NCI-H1930 (cell line): ENCODE data around the gene PRKAA1.

Source experiments
- DNase-seq, 2 experiments: peaks; one replicate each; lab custom pipeline; 2025; lab: John Stamatoyannopoulos, UW

Gene PRKAA1

GRCh38 chr5:40780199-40780598, 18.0 kb downstream of the PRKAA1 start:
- DNase-seq = no peak

GRCh38 chr5:40779561-40779960, 18.6 kb downstream of the PRKAA1 start:
- DNase-seq = no peak

- no peak for DNase-seq
Observed at GRCh38 chr5:40778133-40778532, 20.0 kb downstream of the PRKAA1 start.

DNA sequence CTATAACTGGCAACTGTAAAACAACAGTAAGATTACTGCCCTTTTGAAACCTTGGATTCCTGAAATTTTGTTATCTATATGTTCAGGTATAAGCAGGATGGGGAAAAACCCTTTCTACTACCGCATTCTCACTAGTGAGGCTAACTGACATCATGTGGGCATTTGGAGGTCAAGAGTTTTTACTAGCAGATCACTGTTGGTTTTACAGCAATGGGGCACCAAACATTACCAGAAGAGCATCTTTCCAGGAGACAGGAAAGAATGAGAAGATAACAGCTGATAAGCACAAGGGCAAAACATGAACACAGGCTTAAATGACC, 21.6 kb downstream of the PRKAA1 start:
- no peak for DNase-seq

DNA sequence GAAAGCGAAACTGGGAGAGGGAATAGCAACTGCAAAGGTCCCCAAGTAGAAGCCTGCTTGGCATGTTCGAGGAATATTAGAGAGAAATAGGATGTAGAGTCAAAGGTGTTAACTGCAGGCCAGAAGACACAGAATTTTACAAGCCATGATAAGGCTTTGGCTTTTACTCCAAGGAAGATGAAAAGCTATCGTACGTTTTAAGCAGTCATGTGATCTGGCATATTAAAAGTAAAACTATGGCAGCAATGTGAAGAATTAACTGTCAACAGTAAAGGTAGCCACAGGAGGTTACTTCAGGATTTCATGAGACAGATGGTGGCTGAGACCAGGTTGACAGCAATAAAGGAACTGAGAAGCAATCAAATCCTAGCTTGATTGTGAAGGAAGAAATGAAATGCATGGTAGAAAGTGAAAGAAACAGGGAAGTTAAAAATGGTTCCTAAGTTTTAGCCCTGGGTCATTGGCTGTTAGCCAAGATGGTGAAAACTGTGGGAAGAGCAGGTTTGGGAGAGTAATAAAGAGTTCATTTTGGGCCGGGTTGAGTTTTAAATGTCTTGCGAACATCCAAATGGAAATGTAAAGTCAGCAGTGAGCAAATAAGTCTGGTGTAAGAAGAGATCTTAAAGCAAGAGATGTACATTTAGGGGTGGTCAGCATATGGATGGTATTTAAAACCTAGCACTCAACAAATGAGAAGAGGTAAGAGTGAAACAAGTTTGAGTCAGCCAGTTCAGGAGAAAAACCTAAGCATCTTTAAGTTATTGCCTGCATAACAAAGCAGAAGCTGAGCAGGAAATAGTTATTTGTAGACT, 22.1 kb downstream of the PRKAA1 start:
- no peak for DNase-seq

DNA sequence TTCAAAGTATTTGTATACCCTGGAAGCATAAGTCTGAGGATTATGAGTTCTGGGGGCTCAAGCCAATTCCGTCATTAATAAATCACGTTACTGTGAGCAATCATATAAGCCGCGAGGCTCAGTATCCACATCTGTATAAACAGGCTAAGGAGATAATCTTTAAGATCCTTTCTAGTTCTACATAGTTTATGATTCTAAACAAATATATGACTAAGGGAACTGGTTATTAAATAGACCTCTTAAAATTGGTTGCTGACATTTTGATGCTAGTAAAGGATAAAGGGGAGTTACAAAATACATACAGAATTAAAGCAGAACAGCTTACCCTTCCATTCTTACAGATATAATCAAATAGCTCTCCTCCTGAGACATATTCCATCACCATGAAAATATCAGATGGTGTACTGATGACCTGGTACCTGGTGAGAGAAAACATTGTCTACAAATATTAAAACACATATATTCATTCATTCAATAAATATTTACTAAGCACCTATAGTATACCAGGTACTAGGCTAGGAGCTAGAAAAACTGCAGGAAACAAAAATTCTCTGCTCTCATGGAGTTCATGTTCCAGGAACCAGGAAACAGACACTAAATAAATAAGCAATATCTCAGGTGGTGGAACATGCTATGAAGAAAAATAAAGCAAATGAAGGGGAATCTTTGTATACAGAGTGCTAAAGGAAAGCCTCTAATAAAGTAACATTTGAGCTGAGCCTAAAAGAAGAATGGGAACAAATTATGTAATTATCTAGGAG, 22.9 kb downstream of the PRKAA1 start:
- DNase-seq = no peak

DNA sequence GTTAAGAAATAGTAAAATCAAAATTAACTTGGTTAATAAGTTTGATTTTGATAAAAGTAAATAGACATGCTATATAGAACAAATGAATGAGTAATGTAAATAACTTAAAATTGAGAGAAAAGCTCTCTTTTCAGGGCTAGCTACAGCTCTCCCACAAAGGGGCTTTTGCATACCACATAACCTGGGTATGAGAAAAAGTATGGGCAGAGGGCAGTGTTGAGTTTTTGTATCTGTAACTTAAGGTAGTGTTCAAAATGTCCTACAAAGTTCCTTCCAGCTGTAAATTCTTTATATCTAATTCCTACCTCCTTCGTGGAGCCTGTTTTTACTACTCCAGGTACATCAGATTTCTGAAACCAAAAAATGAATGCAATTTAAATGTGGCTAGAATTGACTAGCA, 23.6 kb downstream of the PRKAA1 start:
- no peak for DNase-seq

GRCh38 chr5:40770764-40771163, 27.4 kb downstream of the PRKAA1 start:
- DNase-seq = no peak

DNA sequence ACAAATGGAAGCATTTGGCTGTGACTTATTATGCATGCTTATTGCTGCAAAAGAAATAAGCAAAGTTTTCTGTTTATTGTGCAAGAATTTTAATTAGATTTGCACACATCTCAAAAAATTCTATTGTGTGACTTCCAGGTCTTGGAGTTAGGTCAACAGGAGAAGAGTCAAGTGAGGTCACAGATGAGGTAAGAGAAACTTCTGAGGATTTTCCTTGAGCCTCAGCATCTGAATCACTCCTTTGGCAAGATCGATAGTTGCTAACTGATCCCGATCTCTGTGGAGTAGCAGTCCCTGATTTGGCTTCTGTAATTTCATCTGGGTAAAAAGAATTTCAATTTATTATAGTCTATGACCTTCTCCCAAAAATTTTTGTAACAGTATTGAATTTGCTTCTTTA, 35.5 kb downstream of the PRKAA1 start:
- no peak for DNase-seq

- DNase-seq = no peak
Observed at GRCh38 chr5:40757400-40757799, 40.8 kb downstream of the PRKAA1 start.

GRCh38 chr5:40755407-40756365, 42.5 kb downstream of the PRKAA1 start, which contains the start of gene TTC33:
Gene TTC33 (minus strand): TSS chr5:40755961. CDS start chr5:40747018, 8,943 bp downstream.
- DNase-seq = peak; percentile 95 to 96

DNA sequence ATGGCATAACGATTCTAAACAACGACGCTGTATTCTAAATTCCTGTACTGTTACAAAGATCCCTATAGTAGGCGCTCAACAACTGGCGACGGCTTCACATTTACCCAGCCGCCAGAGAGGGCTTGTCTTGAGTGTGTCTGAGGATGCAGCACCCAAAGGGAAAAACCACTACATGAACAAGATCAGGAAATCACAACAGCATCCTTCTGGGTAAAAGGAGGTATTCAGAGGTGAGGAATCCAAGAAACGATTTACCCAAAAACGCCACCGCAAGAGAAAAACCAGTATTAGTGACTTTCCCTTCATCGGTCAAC, 43.1 kb downstream of the PRKAA1 start:
- DNase-seq = peak; percentile 42 to 55

DNA sequence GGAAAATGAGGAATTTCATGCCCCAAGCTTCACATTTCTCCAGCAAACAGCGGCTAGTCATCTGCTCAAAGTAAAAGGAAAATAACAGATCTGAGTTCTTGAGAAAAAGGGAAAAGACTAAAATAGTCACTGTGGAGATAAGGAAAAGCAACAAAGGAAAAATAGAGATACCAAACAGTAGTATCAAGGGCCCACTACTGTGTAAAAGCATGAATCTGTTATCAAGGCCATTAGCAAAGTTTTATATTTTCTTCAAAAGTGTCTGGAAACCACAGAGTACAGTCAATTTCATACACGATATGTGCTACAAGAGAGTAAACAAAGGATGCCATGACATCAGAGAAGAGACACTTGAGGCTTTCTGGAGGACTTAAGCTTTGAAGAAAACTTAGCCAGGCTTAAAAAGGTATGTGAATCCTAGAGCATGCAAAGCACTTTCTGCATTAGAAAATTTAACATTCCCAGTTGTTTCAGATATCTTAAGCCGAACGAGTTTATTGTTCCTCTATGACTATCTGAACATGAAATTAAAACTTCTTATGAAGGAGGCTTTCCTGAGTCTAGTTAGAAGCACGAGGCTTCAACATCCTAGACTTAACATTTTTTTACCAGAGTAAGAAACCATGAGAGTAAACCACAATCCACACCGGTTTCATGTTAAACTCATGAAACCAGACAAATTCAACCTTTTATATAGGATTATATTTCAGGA, 43.6 kb downstream of the PRKAA1 start:
- DNase-seq = no peak

DNA sequence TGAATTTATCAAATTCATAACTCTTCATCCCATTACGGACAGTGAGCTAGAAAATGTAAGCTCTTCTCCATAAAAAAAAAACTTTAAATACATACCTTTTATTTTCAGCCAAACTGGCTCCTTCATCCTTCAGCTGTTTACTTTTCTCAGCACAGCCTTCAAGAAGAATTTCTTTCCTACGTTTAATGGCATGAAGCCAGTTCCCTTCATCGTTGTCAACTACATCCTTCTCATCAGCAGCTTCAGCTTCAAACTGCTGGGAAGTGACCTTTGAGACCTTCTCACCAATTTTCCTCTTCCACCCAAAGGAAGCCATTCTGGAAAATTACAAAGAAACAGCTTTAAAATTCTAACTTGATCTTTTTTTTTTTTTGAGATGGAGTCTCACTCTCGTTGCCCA, 51.5 kb downstream of the PRKAA1 start:
- no peak for DNase-seq

GRCh38 chr5:40743771-40744170, 54.4 kb downstream of the PRKAA1 start:
- no peak for DNase-seq

DNA sequence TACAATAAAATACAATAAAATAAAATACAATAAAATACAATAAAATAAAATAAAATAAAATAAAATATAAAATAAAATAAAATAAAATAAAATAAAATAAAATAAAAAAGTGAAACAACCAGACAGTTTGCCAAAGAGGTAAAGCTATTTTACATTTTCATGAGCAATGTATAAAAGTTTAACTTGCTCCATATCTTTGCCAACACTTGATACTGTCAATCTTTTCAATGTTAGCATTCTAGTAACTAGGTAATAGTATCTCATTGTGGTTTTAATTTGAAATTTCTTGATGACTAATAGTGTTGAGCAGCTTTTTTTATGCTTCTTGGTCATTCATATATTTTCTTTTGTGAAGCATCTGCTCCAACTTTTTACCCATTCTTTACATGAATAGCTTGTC, 59.7 kb downstream of the PRKAA1 start:
- no peak for DNase-seq

GRCh38 chr5:40736103-40736875, 61.9 kb downstream of the PRKAA1 start:
- peak; percentile 4 to 69 for DNase-seq

DNA sequence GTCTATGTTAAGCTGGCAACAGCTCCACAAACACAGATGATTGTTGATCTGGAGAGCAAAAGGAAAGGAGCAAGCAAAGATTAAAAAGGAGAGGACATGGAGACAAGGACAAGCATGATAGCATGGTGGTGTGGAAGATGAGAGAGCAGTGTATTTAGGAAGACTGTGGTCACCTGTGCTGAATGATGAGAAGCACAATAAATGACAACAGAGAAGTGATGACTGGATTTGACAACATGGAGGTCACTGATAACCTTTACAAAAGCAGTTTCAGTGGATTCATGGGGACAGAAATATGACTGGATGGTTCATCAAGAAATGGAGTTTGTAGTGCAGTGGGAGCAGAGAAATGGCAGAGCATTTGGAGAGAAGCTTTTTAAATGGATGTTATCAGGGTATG, 62.6 kb downstream of the PRKAA1 start:
- no peak for DNase-seq

DNA sequence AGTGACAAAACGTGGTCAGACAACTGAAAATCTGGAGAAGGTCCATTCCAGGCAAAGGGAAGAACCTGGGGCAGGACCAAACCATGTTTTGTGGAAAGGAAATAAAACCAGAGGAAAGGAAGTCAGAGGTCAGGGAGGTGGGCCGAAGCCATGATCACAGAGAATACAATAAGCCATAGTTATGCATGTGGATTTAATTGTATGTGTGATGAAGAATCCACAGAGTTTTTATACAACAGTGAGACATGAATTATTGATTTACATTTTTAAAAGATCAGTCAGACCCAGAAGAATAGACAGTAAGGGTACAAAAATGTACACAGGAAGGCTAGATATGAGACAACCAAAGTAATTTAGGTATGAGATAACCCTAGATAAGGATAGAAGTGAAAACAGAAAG, 63.2 kb downstream of the PRKAA1 start:
- no peak for DNase-seq

DNA sequence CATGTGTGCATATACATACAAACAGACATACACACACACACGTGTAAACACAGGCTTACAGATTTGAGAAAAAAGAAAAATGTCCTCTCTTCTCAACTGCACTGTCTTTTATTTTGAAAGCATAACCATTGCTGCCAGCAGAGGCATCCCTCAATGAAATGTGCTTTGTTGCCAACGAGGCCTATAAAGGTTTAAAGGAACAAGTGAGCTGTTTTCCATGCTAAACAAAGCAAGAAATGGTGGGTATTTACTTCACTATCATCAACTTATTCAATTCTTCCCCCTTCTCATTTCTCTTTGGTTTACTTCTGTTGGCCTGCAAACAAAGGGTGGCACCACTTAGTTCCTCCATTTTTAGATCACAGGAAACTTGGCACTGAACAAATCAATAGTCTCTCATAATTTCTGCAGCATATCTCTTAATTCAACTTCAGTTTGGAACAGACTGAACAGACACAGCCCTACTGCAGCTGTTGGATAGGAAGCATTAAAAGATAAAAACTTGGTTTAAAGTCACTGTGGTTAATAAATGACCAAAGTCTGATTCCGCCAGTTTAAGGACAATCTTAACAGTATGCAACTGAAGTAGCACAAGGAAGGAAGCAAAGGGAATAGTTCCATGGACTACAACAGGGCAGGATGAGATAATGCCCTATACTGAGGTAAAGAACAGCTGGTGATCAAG, 64.2 kb downstream of the PRKAA1 start:
- DNase-seq = no peak
